HK-2 (cell line): ENCODE measurements around the gene ABCG8.

Experiments used
- DNase-seq: peaks from one replicate; pipeline ENCODE4 v3.0.0-alpha.2; 2018; ENCODE audit not compliant: unreplicated experiment

ABCG8 gene

DNA sequence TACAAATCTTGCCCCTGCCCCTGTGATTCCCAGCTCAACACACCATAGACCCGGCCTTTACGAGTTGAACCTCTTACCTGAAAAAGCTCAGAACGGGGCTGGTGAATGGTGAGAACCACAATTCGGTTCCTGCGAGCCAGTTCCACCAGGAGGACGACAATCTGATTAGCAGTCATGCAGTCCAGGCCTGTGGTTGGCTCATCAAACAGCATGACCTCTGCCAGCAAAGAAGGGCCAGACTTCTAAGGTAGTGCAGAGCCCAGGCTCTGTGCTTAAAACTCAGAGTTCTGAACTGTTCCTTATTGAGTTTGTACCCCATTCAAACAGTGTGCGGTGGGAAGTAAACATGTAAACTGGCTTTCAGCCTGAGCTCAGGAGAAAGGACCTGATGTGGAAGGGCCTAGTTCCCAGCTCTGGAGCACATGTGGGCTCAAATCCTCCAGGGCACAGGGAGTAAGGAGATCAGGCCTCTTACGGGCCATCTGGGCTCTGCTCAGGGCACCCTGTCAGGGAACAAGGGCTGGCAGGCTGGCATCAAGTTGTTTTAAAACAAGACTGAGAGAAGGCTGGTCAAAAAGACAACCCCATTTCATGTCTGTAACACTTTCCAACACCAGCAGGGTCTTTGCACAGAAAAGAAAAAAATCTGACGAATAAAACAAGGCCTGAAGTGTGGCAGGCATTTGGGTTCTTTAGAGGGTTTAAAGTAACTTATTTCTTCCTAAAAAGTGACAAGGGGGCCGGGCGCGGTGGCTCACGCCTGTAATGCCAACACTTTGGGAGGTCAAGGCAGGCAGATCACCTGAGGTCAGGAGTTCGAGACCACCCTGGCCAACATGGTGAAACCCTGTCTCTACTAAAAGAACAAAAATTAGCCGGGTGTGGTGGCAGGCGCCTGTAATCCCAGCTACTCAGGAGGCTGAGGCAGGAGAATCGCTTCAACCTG is 12.2 kb upstream of the ABCG8 start:
- DNase-seq, result no peak

DNA sequence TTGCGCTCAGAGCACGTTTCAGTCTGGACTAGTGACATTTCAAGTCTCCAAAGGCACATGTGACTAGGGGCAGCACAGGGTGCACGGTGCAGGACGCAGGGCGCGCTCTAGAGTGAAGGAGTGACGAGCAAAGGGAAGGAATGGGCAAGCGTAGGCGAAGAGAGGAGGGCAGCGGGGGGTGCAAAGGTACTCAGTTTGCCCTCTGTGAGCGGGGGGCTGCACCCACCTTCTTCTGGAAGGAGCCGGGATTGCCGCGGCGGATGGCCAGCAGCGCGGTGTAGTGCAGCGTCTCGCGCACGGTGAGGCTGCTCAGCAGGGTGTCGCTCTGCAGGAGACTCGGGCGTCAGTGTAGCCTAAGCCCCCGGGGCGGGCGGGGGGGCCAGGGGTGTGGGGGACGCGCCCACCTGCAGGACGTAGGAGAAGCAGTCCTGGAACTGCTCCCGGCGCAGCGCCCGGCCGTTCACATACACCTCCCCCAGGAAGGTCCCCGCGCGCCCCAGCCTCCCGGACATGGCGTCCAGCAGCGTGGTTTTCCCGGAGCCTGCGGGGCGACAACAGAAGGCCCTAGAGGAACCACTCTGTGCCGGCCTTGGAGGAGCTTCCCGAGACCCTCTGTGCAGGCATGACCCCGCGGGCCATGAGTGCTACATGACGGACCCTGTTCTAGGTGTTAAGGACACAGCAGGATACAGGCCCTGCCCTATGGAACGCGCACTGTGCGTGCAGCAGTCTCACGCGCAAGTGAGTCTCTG is 7.1 kb upstream of the ABCG8 start:
- no peak for DNase-seq

DNA sequence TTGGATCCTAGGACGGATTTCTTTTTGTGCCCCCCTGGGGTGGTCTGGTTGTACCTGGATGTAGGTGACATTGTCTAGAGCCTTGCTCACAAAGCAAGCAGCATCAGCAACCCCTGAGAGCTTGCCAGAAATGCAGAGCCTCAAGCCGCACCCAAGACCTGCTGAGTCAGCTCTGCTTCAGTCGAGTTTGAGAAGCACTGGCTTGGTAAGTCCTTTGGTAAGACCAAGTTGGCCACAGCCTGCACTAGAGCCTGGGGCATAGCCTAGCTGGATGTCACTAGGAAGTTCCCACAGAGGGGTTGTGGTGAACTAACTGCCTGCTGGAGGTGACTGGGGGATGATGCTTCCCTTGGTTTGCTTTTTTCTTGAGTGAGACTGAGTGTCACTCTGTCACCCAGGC is 6.3 kb upstream of the ABCG8 start:
- DNase-seq, result no peak

DNA sequence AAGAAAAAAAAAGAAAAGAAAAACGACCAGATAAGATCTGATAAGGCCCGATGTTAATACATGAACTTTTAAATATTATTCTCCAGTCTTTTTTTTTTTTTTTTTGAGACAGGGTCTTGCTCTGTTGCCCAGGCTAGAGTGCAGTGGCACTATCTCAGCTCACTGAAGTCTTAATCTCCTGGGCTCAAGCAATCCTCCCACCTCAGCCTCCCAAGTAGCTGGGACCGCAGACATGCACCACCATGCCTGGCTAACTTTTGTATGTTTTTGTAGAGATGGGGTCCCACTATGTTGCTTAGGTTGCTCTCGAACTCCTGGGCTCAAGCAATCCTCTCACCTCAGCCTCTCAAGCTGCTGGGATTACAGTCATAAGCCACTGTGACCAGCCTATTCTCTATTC is 1.7 kb upstream of the ABCG8 start:
- no peak for DNase-seq

DNA sequence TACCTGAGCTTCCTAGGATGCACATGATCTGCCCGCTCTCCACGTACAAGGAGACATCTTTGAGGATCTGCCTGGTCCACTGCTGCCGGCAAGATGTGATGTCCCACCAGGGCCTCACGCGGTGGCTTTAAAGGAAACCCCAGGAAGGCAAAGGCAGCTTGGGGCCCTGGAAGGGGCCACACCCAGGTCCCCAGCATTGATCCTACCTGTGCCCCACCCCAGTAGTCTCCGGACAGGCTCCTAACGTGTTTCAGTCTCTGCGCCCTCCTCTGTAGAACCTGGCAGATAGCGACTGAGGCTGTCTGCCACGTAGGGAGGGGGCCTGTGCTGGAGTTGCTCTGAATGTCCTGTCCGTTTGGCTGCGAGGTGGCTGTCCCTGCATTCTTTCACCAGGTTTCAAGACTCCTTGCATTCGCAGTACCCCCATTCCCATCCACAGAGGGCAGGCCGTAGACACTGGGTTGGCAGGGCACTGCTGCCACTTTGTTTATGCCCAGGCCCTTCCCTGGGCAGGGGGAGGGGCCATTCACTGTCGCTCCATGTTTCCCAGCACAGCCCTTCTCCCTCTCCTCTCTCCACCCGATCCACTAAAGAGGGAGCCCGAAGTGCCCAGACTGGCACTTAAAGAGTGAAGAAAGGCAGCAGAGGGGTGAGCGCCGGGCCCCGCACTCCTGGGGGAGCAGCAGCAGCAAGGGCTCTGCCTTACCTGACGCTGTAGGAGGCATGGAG is 776 bp upstream of the ABCG8 start:
- no peak for DNase-seq

DNA sequence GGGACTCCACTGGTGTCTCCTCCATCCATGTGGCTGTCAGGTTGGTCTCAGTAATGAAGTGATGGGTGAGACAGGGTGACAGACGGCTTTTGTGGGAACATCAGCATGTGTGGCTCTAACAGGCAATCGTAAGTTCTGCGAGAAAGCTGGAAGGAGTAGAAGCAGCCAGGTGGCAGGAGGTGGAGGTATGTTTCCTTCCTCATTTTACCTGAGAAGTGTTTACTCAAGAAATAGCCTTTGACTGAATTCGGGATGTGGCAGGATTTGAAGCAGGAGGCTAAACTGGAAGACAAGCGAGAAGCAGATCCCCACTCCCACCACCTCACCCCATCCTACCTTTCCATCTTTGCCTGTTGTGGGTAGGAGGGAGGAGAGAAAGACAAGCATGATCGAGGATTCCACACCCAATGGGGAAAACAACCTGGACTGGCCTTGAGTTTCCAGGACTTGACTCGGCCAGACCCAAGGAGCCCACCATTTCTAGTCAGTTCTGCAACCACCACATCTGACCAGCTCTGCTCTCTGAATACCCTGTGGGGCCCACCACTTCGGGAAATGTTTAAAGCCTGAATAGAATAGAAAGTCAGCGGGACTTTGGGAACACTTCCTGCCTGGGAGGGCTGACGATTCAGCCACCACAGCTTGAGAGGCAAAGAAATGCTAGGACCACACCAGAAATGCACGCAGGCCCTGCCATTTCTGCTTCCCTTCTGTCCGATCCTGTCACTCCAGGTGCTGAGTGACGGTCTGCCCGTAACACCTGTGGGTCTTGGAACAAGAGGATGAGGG is 1.2 kb downstream of the ABCG8 start:
- DNase-seq, result no peak

DNA sequence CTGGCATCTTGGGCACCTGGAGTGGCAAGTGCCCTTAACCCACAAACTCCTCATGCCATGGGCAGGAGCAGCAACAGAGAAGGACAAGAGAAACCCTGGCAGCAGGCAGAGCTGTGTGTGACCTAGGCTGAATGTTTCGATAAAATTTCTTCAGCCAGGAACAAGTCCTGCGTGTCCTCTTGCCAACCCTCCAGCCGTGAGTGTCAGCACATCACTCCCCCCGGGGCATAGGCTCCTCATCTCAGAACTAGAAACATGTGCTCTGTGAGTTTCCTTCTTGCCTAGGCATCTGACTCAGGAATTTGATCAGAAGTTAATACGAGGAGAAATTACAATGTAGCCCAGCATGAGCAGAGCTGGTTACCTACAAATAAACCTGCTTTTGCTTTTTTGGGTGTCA is 2.2 kb downstream of the ABCG8 start:
- no peak for DNase-seq

DNA sequence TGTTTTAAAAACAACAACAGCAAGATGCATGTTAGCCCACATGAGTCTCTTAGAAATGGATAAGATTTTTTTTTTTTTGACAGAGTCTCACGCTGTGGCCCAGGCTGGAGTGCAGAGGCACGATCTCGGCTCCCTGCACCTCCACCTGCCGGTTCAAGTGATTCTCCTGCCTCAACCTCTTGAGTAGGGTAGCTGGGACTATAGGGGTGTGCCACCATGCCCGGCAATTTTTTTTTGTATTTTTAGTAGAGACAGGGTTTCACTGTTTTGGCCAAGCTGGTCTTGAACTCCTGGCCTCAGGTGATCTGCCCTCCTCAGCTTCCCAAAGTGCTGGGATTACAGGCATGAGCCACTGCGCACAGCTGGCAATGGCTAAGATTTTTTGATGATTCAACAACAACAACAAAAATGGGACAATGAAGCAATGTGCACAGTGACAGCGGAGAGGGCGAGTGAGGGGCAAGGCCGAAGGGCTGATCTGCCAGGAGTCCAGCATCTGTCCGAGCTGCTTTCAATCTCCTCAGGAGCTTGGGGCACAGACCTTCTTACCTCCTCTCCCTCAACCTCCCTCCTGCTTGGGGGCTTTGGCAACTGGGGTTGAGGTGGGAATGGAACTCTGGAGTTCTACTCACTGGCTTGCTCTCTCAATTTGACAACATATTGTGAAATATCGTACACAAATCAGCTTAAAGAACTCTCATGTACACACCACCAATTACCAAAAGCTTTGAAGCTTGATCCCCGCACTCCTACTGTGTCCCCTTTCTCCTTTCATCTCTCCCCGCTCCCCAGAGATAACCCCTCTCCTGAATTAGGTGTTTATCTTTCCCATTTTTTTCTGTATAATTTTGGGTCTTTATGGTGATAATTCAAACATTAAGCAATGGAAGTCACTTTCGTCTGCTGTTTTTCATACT is 3.4 kb downstream of the ABCG8 start:
- no peak for DNase-seq

DNA sequence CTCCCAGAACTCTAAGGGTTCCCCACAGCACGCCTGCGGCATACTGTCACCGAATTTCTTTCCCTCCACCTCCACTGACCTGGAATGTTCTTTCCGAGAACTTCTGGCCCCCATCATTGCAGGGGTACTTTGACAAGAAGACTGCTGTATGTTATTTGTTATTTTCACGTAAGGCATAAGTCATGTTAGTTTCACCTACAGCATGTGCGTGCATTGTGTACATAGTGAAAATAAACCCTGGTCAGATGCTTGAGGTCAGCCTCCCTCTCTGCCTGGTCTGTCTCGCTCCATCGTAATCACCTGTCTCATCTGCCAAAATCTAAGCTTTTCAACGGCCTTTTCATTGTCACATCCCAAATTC is 4.1 kb downstream of the ABCG8 start:
- DNase-seq, result no peak

DNA sequence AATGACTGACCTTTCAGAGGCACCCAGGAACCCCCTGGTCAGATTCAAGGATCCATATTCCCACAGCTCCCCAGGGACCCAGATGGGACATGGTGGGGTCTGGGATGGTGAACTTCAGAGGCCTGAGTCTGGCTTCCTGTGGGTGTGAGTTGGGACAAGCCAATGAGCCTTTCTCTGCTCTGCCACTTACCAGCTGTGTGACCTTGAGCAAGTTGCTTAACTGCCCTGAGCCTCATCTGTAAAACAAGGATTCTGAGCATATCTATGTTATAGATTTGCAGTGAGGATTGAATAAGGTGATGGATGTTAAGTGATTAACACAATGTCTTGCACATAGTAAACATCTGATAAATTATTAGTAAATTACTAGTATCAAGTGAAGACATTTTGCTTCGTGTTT is 6.4 kb downstream of the ABCG8 start:
- DNase-seq, result no peak

DNA sequence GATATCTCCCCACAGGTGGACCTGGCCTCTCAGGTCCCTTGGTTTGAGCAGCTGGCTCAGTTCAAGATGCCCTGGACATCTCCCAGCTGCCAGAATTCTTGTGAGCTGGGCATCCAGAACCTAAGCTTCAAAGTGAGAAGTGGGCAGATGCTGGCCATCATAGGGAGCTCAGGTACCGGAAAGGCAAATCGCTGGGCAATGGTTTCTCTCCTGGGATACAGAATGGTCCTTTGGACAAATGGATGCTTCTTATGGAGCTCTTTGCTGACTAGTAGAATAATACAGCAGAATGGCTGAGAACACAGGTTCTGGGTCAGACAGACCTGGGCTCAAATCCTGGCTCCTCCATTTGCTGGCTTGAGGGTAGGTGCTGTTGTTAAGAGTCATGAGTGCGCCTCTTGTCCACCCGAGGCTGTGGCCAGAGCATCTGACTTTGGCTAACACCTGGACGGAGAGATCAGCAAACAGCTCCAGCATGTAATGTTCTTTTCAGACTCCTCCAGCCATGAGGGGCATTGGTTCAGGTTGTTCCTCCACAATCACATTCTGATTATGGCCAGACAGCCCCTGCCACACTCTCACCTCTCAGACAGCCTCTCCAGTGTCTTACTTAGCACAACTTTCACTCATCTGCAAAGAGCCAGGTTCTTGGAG is 7.5 kb downstream of the ABCG8 start:
- no peak for DNase-seq

DNA sequence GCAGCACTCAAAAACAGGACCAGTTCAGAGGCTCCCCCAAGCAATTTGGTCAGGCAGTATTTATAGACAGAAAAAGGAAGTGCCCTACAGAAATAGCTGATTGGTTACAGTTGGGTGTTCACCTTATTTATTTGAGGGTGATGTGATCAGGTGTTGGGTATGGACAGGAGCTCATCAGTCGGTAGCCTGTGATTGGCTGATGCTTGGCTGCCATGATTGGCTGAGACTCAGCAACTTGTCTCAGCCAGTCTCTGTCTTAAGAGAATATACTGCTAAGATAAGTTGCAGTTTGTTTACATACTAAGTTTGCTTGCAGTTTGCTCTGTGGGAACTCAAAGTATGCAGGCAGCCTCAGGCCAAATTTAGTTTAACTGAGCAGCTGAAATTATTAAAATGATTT is 9.4 kb downstream of the ABCG8 start:
- no peak for DNase-seq

DNA sequence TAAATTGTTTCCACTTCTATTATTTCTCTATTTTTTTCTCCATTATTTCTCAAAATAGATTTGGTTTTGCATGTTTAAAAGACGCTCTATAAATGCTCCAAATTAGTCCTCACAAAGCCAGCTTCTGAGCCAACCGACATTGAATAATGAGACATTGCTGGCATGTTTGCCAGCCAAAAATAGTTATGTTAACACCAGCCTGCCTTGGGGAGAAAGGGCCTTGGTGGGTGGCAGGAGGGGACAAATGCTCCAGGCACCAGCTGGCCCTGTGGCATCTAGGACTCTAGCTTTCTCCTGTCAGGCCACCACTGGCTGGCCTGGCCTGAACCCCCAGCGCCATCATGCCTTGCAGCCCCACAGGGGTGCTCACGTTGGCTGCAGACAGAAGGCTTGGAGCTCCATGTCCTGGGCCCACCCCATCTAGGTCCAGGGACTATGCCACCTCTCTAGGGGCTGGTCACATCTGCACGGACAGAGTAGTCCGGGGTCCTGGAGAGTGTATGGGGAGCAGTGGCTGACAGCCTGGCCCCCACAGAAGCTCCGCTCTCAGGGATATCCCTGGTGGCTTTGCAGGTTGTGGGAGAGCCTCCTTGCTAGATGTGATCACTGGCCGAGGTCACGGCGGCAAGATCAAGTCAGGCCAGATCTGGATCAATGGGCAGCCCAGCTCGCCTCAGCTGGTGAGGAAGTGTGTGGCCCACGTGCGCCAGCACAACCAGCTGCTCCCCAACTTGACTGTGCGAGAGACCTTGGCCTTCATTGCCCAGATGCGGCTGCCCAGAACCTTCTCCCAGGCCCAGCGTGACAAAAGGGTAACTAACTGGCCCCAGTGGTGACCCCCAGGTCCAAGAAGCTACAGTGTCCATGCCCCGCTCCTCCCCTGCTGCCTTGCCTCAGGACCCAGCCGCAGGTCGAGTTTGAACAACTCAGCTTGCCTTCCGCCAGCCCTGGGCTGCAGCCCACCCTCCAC is 12.5 kb downstream of the ABCG8 start:
- no peak for DNase-seq

DNA sequence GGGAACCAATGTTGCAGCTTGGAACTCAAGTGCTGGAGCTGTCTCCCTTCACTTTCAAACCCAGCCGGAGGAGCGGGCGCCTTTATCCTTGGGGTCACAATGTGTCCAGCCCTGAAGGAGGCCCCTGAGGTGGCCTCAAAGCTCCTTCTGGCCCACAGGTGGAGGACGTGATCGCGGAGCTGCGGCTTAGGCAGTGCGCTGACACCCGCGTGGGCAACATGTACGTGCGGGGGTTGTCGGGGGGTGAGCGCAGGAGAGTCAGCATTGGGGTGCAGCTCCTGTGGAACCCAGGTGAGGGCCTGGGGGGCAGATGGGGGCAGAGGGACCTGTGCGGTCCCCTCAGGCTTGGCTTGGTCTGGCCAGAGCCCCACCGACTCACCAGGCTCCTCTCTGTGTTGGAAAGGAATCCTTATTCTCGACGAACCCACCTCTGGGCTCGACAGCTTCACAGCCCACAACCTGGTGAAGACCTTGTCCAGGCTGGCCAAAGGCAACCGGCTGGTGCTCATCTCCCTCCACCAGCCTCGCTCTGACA is 13.5 kb downstream of the ABCG8 start:
- no peak for DNase-seq

DNA sequence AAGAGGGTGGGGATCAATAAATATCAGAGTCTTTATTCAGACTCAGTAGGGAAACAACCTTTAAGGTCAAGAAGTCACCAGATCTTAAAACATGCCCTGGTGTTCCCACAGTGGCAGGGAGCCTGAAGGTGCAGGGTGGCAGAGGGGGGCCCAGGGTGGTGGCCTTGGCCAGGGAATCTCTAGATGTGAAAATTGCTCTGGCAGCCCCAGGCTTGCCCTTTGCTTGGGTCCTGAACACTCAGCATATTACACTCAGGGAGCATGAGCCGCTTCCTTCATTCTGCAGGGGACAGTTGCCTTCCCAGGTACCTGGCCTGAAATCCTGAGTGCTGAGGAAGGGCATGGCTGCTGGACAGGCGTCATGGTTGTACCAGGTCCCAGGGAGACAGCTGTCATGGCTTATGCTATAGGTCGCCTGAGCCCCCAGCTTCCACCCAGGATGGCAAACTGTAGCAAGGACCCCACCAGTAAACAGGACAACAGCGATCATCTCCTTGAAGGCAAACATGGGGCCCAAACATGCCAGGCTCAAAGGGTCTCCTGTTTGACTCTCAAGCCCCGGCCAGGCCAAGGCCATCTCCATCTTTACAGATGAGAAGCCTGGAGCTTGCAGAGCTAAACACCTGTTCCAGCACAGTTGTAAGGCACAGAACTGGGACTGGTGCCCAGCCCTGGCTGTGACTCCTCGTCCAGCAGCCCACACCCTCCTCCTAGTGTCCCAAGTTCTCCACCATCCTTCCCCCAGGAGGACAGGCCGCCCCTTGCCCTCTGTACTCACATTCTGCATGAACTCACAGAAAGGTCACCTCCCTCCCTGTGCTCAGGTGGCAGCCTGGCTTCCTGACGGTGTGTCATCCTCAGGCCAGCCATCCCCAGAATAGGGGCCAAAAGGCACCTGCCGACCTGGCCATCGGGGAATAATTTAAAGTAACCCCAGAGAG is 14.6 kb downstream of the ABCG8 start:
- no peak for DNase-seq

DNA sequence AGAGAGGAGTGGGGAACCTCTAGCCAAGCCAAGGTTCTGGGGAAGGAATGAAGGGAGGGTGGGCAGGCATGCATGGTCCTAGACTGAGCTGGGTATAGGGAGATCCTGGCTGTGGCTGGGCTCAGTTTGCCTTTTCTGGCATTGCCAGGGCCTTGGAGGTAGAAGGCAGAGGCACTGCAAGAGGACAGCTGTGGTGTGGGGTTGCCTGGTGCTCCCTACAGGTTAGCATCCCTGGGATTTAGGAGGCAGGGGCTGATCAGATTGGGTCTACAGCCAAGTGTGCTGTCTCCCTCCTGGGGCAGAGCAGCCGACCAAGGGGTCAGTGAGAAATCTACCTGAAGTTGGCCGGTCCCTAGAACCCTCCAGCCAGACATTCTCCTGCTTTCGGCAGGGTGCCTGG is 15.9 kb downstream of the ABCG8 start:
- no peak for DNase-seq

DNA sequence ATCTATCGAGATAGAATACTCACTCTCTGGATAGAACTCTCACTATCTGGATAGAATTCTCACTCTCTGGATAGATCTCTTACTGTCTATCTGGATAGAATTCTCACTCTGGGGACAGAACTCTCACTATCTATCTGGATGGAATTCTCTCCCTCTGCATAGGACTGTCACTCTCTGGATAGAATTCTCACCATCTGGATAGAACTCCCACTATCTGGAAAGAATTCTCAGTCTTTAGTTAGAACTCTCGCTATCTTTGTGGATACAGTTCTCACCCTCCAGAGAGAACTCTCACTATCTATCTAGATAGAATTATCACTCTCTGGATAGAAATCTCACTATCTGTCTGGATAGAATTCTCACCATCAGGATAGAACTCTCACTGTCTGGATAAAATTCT is 16.5 kb downstream of the ABCG8 start:
- DNase-seq, result no peak

DNA sequence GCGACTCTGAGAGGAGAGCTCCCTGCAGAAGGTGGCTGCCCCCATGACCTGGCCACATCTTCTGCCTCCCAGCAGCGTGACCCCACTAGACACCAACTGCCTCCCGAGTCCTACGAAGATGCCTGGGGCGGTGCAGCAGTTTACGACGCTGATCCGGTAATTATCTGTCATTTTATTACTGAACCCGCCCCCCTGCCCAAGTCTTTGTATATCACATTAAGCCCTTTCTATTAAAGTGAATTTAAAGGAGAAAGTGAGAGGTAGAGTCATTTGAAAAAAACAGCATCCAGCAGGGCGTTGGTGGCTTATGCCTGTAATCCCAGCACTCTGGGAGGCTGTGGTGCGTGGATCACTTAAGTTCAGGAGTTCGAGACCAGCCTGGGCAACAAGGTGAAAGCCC is 33.4 kb downstream of the ABCG8 start:
- DNase-seq, result no peak
